Stimulated activated CD4-positive, alpha-beta T cell treated with anti-CD3 and anti-CD28 coated beads, Interleukin-12 subunit alpha, Interleukin-12 subunit beta, amount 100 ng/mL, for 48 hours (primary cell): Measurements from ENCODE around the gene BARX1.

ENCODE experiments used
- DNase-seq, 3 donors: peaks; one replicate each; pipeline ENCODE4 v3.0.0-alpha.2; 2020; ENCODE audit warnings: low read depth in 2 of 3, low spot score in 1 of 3

Gene BARX1

GRCh38 chr9:93929231-93929630 is 25.9 kb downstream of the BARX1 start:
- no peak for DNase-seq

- no peak for DNase-seq
These were observed 32.6 kb downstream of the BARX1 start for GRCh38 chr9:93922535-93922934.

GRCh38 chr9:93920131-93920800 is 34.9 kb downstream of the BARX1 start:
- DNase-seq, result no peak

DNA sequence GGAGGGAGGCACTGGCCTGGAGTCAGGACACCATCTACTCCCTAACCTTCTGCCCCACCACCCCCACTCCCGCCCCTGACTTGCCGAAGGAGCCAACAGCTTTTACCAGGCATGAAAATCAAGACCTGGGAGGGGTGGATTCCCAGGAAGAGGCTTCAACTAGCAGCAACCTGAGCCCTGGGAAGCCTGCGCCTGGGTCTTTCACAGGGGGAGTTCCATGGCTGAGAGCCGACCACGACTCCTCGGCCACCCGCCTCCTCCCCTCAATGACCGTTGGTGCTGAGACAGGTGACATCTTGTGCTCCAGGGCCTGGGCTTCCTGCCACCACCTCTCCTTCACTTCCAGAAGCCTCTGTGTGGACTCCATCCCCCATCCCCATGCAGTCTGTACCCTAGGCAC is 37.1 kb downstream of the BARX1 start:
- no peak for DNase-seq

GRCh38 chr9:93917121-93917853 is 37.9 kb downstream of the BARX1 start:
- no peak for DNase-seq

GRCh38 chr9:93916358-93916757 is 38.8 kb downstream of the BARX1 start:
- no peak for DNase-seq

GRCh38 chr9:93911801-93912554 is 43.2 kb downstream of the BARX1 start:
- no peak for DNase-seq

DNA sequence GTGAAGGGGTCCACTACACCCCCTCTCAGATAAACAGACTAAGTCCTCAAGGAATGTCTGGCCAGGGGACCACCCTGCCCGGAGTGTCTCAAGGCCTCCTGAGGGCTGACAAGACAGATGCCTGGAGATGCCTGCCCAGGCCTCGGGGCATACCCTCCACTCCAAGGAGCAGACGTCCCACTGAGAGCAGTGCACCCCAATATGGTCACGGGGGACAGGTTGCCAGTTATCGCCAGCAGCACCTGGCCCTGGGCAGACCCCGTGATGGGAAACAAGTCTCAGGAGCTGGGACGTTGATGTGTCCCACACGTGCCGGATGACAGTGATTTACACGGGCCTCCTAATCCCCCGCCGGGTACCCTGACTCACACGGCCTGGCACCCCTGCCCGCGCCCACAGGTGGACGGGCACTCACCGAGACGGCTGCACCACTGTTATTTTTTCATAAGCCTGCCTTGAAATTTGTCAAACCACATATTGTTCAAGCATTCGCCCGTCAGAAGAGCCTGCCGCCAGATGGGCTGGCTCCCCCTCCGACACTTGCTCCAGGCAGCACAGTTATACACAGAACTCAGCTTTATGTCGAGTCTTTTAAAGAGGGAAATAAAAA is 43.9 kb downstream of the BARX1 start:
- DNase-seq, result no peak

DNA sequence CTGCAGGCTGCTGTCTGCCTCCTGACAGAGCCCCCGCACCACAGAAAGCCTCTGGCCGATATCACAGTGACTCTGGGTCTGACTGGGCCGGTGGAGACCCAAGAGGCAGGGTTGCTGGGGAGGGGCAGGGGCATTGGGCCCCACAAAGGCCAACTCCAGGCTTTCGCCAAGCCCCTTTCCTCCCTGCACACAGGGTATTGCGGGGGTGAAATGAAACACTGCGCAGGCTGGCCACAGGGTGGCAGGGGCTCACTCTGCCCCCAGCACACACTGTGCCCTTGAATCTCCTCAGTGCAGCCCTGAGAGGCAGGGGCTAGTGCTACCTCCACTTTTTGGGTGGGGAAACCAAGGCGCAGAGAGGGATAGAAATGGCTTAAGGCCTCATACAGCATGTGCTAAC is 44.6 kb downstream of the BARX1 start:
- no peak for DNase-seq

GRCh38 chr9:93910196-93910595 is 45.0 kb downstream of the BARX1 start:
- DNase-seq, result no peak

- no peak for DNase-seq
These were observed 45.9 kb downstream of the BARX1 start for GRCh38 chr9:93909242-93909616.

- DNase-seq, result peak in 1 of 3 donors; percentile 2
These were observed 46.4 kb downstream of the BARX1 start for GRCh38 chr9:93908591-93909241.

GRCh38 chr9:93907551-93908199 is 47.5 kb downstream of the BARX1 start:
- no peak for DNase-seq

DNA sequence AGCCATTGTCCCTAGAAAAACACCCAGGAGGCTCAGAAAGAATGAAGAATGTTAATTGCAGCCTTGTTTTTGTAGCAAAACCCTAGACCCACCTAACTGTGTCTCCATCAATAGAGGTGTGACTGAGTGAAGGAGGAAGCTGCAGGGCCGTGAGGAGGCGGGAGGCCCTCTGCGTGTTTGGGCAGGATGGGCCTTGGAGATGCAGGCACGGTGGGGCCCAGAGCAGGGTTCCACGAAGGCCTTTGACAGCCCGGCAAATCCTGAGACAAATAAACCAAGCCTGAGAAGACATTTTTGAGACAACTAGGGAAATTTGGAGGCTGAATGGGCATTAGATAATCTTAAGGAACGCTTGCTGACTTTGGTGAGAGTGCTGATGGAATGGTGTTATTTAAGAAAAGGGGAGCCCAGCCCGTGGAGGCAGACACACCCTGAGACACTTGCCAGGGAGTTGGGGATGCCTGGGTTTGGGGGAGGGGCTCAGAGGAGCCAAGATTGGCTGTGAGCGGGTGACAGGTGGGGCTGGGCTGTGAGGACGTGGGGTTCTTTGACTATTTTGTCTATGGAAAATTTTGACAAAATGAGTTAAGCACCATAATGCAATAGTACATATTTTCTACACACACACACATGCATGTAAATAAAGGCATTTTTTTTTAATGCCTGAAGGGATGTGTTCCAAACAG is 48.8 kb downstream of the BARX1 start:
- no peak for DNase-seq

DNA sequence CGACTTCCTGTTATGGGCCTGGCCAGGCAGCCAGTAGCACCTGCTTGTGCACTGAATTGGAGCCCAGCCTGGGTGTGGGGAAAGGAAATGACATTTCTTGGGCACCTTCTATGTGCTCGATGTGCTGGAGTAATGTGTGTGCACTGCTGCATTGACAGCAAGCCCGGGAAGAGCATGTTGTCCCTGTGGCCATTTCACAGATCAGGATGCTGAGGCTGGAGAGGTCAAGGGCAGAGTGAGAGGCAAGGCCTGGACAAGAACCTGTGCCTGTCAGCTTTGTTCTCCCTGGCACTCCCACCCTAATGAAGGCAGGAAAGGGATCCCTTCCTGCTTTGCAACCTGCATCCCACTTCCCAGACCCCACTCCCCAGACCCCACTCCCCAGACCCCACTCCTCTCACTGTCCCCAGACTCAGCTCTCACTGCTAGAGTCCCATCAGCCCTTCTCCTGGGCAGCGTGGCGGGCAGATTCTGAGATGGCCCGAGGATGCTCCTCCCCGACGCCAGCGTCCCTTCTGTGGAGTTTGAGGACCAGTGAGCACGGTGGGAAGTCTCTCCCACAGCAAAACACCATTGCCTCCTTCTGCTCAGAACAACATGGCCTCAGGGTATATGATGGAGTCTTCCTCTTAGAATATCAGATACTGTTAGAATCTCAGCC is 49.6 kb downstream of the BARX1 start:
- DNase-seq, result no peak

GRCh38 chr9:93904649-93905472 is 50.3 kb downstream of the BARX1 start:
- no peak for DNase-seq

DNA sequence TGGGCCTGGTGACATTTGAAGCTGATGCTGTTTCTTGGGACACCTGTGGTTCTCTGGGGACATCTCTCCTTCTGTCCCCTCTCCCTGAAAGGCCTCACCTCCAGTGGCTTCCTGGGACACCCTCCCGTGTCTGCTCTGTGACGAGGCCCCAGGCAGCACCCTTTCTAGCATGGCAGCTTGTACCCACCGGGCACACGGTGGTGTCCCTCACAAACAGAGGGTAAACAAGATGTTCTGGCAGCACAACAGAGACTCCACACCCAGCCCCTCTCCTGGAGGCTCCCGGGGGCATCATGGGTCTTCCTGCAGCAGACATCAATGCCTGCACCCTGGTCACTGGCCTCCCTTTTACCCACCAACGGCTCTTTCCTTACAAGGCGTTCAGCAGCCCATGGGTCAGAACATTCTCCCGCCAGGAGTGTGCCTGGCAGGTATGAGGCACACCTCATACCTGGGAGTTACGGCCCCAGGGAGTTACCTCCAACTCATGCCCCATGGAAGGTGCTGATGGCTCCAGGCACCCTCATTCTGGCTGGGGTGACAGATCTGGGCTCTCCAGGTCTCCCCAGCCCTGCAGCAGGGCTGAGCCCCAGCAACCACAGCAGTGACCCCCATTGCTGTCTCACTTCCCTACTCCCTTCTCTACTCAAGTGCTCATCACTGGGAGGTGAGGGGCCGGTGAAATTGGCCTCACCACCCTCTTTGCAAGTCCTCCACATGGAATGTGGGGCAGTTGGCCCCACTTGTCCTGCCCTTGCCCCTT is 51.1 kb downstream of the BARX1 start:
- no peak for DNase-seq
